Stomach (tissue), 9 donors: ENCODE measurements around the gene FHOD3. TPM values are rescaled to one million over a fixed set of nuclear protein-coding genes. Genes with fewer than 3 reads are reported as not detected.

ENCODE experiments used
- DNase-seq, 2 donors: peaks; one replicate each; pipeline versions ENCODE4 v3.0.0 to v3.0.0-alpha.2; 2013 to 2019
- H3K27ac ChIP-seq, 5 donors: fragments of 200-600 bp in 4 of 5; sonication (generic) in 4 of 5; one replicate each; pipeline ENCODE4 v1.5.1; 2013 to 2019; ENCODE audit warnings: mild to moderate bottlenecking in 1 of 5, moderate library complexity in 1 of 5
- H3K27me3 ChIP-seq, 3 donors: fragments of 200-600 bp; sonication (generic); one replicate each; pipeline ENCODE4 v1.5.1; 2017 to 2019; ENCODE audit warnings: mixed run types in 1 of 3
- H3K36me3 ChIP-seq, 4 donors: fragments of 200-600 bp; sonication (generic); 1 replicate in 3 of 4; 2 replicates in 1 of 4; pipeline ENCODE4 v1.5.1; 2016 to 2019
- H3K4me1 ChIP-seq, 4 donors: fragments of 200-600 bp; sonication (generic); one replicate each; pipeline ENCODE4 v1.5.1; 2016 to 2019
- H3K4me3 ChIP-seq, 4 donors: fragments of 200-600 bp; sonication (generic) in 3 of 4; one replicate each; pipeline ENCODE4 v1.5.1; 2016 to 2019; ENCODE audit warnings: mild to moderate bottlenecking in 1 of 4
- H3K9me3 ChIP-seq, 4 donors: fragments of 200-600 bp; sonication (generic); one replicate each; pipeline ENCODE4 v1.5.1; 2016 to 2019
- EP300 ChIP-seq: sonication (generic); formaldehyde crosslinking; IDR thresholded peaks from one replicate; pipeline ENCODE4 v1.6.1; 2017; ENCODE audit warnings: antibody characterized with exemption
- POLR2A ChIP-seq, 4 donors: fragments of 450-650 bp; IDR thresholded peaks; one replicate each; pipeline ENCODE4 v1.6.1; 2016; ENCODE audit warnings: antibody characterized with exemption in 4 of 4, control low read depth in 2 of 4, mild to moderate bottlenecking in 1 of 4, moderate library complexity in 1 of 4
- POLR2AphosphoS5 ChIP-seq, 3 donors: sonication (generic); formaldehyde crosslinking; IDR thresholded peaks; one replicate each; pipeline ENCODE4 v1.6.1; 2016; ENCODE audit warnings: antibody characterized with exemption in 3 of 3
- WGBS, 5 donors: extraction: QIAGEN DNeasy Blood & Tissue Kit in 3 of 5; methylation state at CpG; one replicate each; pipeline versions ENCODE4 v1.1.5 to v1.1.7; 2013 to 2018; 5-methylcytosine and 5-hydroxymethylcytosine counted together
- intact Hi-C: fragments of 100-400 bp; cut with DNase I; formaldehyde crosslinking; loops from one replicate; pipeline ENCODE4 v1.15.1; 2023; ENCODE audit warnings: low total_unique reads
- polyA plus RNA-seq, 3 donors: library from polyadenylated mRNA; stranded (reverse); fragments of 200-250 nt; gene quantifications; one replicate each; pipeline ENCODE4 v1.2.3, GENCODE V29; 2013
- total RNA-seq, 5 donors: library from RNA; depleted of rRNA; stranded (reverse); fragments of >200 nt; gene quantifications; one replicate each; pipeline versions ENCODE4 v1.1.0 to v1.2.3, GENCODE V29; 2014 to 2016
- TF ChIP-seq, protein P1 (sequence below), 7 experiments: fragments of 450-650 bp in 4 of 7; fragments of 200-600 bp in 3 of 7; sonication (generic) in 3 of 7; IDR thresholded peaks; one replicate each; pipeline ENCODE4 v1.5.1; 2016 to 2019; ENCODE audit warnings: antibody characterized with exemption in 7 of 7, control low read depth in 2 of 7, mild to moderate bottlenecking in 1 of 7
- donor health status: healthy with polysubstance abuse.
- donor health status: Bipolar disorder and iron deficiency.
- donor health status: healthy.

FHOD3 gene
- total and polyA plus RNA-seq, 8 donors = under 0.01 to 9.1 (median 4.6) TPM

DNA sequence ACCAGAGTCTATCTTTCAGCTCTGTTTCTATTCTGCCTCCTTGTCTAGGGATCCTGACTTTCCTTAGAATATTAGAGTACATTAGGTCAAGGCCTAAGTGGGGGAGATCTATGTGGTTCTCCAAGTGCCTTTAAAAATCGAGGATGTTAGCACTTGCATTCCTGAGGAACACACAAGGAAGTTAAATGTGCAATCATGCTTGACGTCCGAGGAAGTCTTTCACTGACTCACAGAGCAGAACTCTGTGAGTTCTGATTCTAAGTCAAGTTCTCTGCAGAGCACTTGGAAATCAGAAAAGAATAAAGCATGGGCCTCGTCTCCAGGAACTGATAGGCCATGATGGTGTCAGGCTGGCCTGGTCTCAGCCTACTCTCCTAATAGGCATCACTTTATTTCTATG lies 17.2 kb downstream of the FHOD3 start:
- TF ChIP-seq, protein P1, sequence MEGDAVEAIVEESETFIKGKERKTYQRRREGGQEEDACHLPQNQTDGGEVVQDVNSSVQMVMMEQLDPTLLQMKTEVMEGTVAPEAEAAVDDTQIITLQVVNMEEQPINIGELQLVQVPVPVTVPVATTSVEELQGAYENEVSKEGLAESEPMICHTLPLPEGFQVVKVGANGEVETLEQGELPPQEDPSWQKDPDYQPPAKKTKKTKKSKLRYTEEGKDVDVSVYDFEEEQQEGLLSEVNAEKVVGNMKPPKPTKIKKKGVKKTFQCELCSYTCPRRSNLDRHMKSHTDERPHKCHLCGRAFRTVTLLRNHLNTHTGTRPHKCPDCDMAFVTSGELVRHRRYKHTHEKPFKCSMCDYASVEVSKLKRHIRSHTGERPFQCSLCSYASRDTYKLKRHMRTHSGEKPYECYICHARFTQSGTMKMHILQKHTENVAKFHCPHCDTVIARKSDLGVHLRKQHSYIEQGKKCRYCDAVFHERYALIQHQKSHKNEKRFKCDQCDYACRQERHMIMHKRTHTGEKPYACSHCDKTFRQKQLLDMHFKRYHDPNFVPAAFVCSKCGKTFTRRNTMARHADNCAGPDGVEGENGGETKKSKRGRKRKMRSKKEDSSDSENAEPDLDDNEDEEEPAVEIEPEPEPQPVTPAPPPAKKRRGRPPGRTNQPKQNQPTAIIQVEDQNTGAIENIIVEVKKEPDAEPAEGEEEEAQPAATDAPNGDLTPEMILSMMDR (IDR thresholded peaks at IDR 0.05) = no peak
- TF ChIP-seq EP300 (no peak), POLR2AphosphoS5 (IDR thresholded peaks at IDR 0.05) (no peak), POLR2A (IDR thresholded peaks at IDR 0.05) (no peak)
- intact Hi-C loops = no loop called here
- no peak for DNase-seq
- Histone ChIP-seq H3K9me3 (peaks cover 0 to 23% (median 16%) of the 10 kb centered on the region in 4 donors), H3K27ac (no peak overlapping the region), H3K27me3 (peaks cover 0 to 10% (median 6%) of the 10 kb centered on the region in 3 donors), H3K4me3 (no peak overlapping the region), H3K36me3 (no peaks in the 10 kb centered on the region), H3K4me1 (no peaks in the 10 kb centered on the region)
- 39 to 55% (median 48%) methylated on average over 4 of the region's 4 CpGs for WGBS, 5 donors

DNA sequence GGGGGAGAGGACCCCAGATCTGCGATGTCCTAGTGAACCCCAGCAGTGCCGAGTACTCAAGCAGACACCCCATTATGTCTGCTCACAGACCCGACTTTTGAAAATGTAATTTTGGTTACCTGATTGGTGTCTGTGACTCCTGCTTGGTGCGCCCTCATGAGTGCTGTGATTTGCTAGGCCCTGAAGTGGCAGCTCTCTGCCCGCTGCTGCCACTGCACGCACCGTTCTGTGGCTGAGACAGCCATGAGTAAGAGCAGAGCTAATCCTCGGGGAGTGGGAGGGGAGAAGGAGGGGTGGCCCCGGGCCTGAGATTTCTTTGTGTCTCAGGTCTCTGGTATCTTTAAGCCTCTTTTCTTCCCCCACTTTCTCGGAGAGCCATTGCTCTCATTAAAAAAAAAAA lies 18.2 kb downstream of the FHOD3 start:
- WGBS, 5 donors = 67 to 77% (median 72%) methylated on average over 10 of the region's 10 CpGs
- Histone ChIP-seq H3K27me3 (peaks cover 0 to 10% (median 6%) of the 10 kb centered on the region in 3 donors), H3K9me3 (peaks cover 0 to 23% (median 16%) of the 10 kb centered on the region in 4 donors), H3K4me1 (no peaks in the 10 kb centered on the region), H3K27ac (no peak overlapping the region), H3K36me3 (no peaks in the 10 kb centered on the region), H3K4me3 (no peak overlapping the region)
- intact Hi-C loops = no loop called here
- DNase-seq = no peak
- no peak for TF ChIP-seq POLR2A (IDR thresholded peaks at IDR 0.05)
- TF ChIP-seq, protein P1 (IDR thresholded peaks at IDR 0.05) = no peak
- TF ChIP-seq POLR2AphosphoS5 (IDR thresholded peaks at IDR 0.05) = no peak
- TF ChIP-seq EP300 = no peak

DNA sequence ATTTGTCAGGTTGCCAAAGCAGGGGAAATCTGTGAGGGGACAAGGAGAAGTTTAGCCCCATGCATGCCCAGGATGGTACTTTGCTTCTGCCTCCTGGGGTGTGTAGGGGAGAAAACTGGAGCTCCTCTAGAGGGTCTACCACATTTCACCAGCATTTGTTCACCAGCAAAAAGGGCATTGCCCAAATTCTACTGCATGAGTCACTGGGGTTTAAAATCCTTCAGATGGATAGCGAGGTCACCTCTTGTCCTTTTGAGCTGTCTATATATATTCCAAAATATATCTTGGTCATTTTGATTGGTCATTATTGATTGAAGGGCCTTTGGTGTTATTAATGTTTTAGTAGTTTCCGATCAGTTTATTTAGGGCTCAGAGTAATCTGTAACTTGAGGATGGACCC lies 18.7 kb downstream of the FHOD3 start:
- H3K4me1 ChIP-seq = no peaks in the 10 kb centered on the region
- DNase-seq = no peak
- H3K4me3 ChIP-seq = no peak overlapping the region
- 84 to 93% (median 88%) methylated on average over 2 of the region's 2 CpGs for WGBS, 5 donors
- TF ChIP-seq EP300 = no peak
- TF ChIP-seq, protein P1 (IDR thresholded peaks at IDR 0.05) = no peak
- no peak for TF ChIP-seq POLR2A (IDR thresholded peaks at IDR 0.05)
- no peak for TF ChIP-seq POLR2AphosphoS5 (IDR thresholded peaks at IDR 0.05)
- intact Hi-C loops = no loop called here
- no peak overlapping the region for H3K27ac ChIP-seq
- no peaks in the 10 kb centered on the region for H3K36me3 ChIP-seq
- H3K27me3 ChIP-seq = peaks cover 0 to 10% (median 6%) of the 10 kb centered on the region in 3 donors
- peaks cover 0 to 23% (median 16%) of the 10 kb centered on the region in 4 donors for H3K9me3 ChIP-seq

- TF ChIP-seq EP300 (no peak), POLR2A (IDR thresholded peaks at IDR 0.05) (no peak), POLR2AphosphoS5 (IDR thresholded peaks at IDR 0.05) (no peak)
- TF ChIP-seq, protein P1 (IDR thresholded peaks at IDR 0.05) = no peak
- Histone ChIP-seq H3K27ac (no peak overlapping the region), H3K27me3 (peaks cover 0 to 9% (median 0%) of the 10 kb centered on the region in 3 donors), H3K9me3 (peaks cover 0 to 23% (median 16%) of the 10 kb centered on the region in 4 donors), H3K4me1 (no peaks in the 10 kb centered on the region), H3K4me3 (no peak overlapping the region), H3K36me3 (no peaks in the 10 kb centered on the region)
- intact Hi-C loops = no loop called here
- 66 to 77% (median 69%) methylated on average over 8 to 10 of the region's 10 CpGs for WGBS, 5 donors
- no peak for DNase-seq
Observed at GRCh38 chr18:36321658-36322407, 24.3 kb downstream of the FHOD3 start.
